ENCODE results near the gene CD59. TPM values are rescaled to one million over a fixed set of nuclear protein-coding genes. Genes with fewer than 3 reads are reported as not detected.
"Not testable (repeated sequence)": the region's sequence is repeated elsewhere in the genome, so short reads cannot be mapped to it uniquely, and the experiment has no call there.

CD59 gene
- total and polyA plus RNA-seq, 7 donors: 54.1 to 210 (median 174) TPM

- intact Hi-C loops (cut with DNase I): loop anchor here (5.0 to 10.0 kb wide), 2 partner anchors 42 to 369 kb away; no protein-coding TSS in a partner anchor
- 59 to 77% methylated on average over 7 of the region's 7 CpGs for WGBS, 2 donors
- Histone ChIP-seq H3K4me1 (peaks cover 0 to 66% (median 53%) of the 10 kb centered on the region in 4 donors), H3K27ac (peak overlapping the region; percentile 82 to 93 (median 92)), H3K4me3 (peak overlapping the region in 3 of 4 donors; percentile 73 to 91 (median 87)), H3K9me3 (no peaks in the 10 kb centered on the region), H3K36me3 (no peaks in the 10 kb centered on the region), H3K27me3 (no peaks in the 10 kb centered on the region)
- TF ChIP-seq POLR2AphosphoS5 (IDR thresholded peaks at IDR 0.05): no peak
- TF ChIP-seq EP300 (IDR thresholded peaks at IDR 0.05): no peak
- no peak for TF ChIP-seq POLR2A (IDR thresholded peaks at IDR 0.05)
- TF ChIP-seq CTCF (IDR thresholded peaks at IDR 0.05): no peak
- DNase-seq: no peak
These were observed 2.2 kb downstream of the CD59 start for GRCh38 chr11:33733980-33734379.

- no peak overlapping the region for H3K4me3 ChIP-seq
These were observed 4.3 kb downstream of the CD59 start for GRCh38 chr11:33731723-33732531.

GRCh38 chr11:33730716-33731115 is 5.5 kb downstream of the CD59 start:
- Histone ChIP-seq H3K4me1 (peaks cover 0 to 53% (median 45%) of the 10 kb centered on the region in 4 donors), H3K4me3 (no peak overlapping the region), H3K36me3 (no peaks in the 10 kb centered on the region), H3K27ac (no peak overlapping the region), H3K27me3 (no peaks in the 10 kb centered on the region), H3K9me3 (no peaks in the 10 kb centered on the region)
- DNase-seq: no peak
- TF ChIP-seq CTCF (IDR thresholded peaks at IDR 0.05): no peak
- TF ChIP-seq POLR2AphosphoS5 (IDR thresholded peaks at IDR 0.05): no peak
- intact Hi-C loops (cut with DNase I): loop anchor here (5.0 to 10.0 kb wide), 2 partner anchors 38 to 366 kb away; no protein-coding TSS in a partner anchor
- 83 to 87% methylated on average over 7 of the region's 7 CpGs for WGBS, 2 donors

More at GRCh38 chr11:33731723-33732531, 4.3 kb downstream of the CD59 start:
- H3K9me3 ChIP-seq: no peaks in the 10 kb centered on the region
- no peaks in the 10 kb centered on the region for H3K36me3 ChIP-seq
- peaks cover 0 to 59% (median 48%) of the 10 kb centered on the region in 4 donors for H3K4me1 ChIP-seq
- WGBS, 2 donors: 62 to 70% methylated on average over 9 of the region's 9 CpGs
- no peak for DNase-seq
- intact Hi-C loops (cut with DNase I): loop anchor here (5.0 to 10.0 kb wide), 2 partner anchors 40 to 367 kb away; no protein-coding TSS in a partner anchor
- H3K27ac ChIP-seq: peak overlapping the region in 3 of 4 donors; percentile 2 to 93 (median 93)
- no peaks in the 10 kb centered on the region for H3K27me3 ChIP-seq
- TF ChIP-seq POLR2AphosphoS5 (IDR thresholded peaks at IDR 0.05) (no peak), EP300 (IDR thresholded peaks at IDR 0.05) (no peak), CTCF (IDR thresholded peaks at IDR 0.05) (no peak), POLR2A (IDR thresholded peaks at IDR 0.05) (no peak)

- intact Hi-C loops (cut with DNase I); H3K9me3 ChIP-seq; DNase-seq; H3K4me3 ChIP-seq; H3K27ac ChIP-seq; H3K36me3 ChIP-seq; H3K27me3 ChIP-seq: not testable (repeated sequence)
- H3K4me1 ChIP-seq: peaks cover 0 to 56% (median 47%) of the 10 kb centered on the region in 4 donors
- 81% methylated on average over 5 of the region's 5 CpGs for WGBS, 2 donors
These were observed 7.1 kb downstream of the CD59 start for GRCh38 chr11:33729072-33729664.

GRCh38 chr11:33727539-33727938 is 8.7 kb downstream of the CD59 start:
- H3K27me3 ChIP-seq; H3K4me3 ChIP-seq; H3K9me3 ChIP-seq; H3K27ac ChIP-seq; intact Hi-C loops (cut with DNase I); H3K36me3 ChIP-seq; DNase-seq: not testable (repeated sequence)
- WGBS, 2 donors: 58 to 60% methylated on average over 1 of the region's 1 CpG
- H3K4me1 ChIP-seq: peaks cover 0 to 62% (median 51%) of the 10 kb centered on the region in 4 donors
